NB4 (cell line): ENCODE results near the gene FABP6.

Experiments
- POLR2A ChIP-seq: IDR thresholded peaks from 2 replicates; pipeline ENCODE4 v1.6.1; 2011; ENCODE audit warnings: mild to moderate bottlenecking; ENCODE audit not compliant: insufficient read length; ENCODE audit errors: extremely low read depth
- TF ChIP-seq, protein P1 (sequence below): IDR thresholded peaks from one replicate; pipeline ENCODE4 v1.5.1; 2012; ENCODE audit warnings: low read depth, low read length
- TF ChIP-seq, protein P2 (sequence below): IDR thresholded peaks from 2 replicates; pipeline ENCODE4 v1.6.1; 2011; ENCODE audit warnings: low read depth, low read length

DNA sequence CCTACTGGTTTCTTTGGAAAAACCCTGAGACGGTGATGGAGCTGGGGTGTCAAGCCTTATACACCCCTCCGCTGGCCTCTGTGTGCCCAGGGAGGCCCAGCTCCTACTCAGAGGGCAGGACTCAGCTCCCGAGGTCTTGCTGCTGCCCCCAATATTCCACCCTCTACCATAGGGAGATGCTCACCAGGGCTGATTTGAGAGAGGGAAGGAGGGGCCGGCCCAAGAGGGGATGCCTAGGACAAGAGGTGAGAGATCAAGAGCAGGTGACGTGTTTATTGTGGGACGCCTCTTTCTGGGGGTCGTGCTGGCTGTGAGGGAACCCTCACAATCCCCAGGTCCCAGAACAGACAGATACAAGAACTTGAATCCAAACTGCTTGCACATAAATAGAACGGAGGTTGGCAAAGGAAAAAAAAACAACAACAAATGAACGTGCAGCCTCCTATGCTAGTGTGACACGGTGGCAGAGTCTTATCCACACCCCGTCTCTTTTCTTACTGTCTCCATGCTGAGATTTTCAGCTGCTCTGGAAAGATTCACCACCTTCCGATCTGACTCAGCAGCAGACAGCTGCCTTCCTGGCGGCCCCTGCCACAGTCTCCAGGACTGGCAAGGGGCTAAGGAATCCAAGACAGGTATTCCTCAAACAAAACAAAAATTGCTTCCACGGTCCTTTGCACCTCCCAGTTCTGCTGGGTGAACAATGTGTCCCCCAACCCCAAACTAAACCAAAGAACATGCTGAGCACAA lies 22.3 kb downstream of the FABP6 start:
- TF ChIP-seq POLR2A: no peak
- TF ChIP-seq, protein P1, sequence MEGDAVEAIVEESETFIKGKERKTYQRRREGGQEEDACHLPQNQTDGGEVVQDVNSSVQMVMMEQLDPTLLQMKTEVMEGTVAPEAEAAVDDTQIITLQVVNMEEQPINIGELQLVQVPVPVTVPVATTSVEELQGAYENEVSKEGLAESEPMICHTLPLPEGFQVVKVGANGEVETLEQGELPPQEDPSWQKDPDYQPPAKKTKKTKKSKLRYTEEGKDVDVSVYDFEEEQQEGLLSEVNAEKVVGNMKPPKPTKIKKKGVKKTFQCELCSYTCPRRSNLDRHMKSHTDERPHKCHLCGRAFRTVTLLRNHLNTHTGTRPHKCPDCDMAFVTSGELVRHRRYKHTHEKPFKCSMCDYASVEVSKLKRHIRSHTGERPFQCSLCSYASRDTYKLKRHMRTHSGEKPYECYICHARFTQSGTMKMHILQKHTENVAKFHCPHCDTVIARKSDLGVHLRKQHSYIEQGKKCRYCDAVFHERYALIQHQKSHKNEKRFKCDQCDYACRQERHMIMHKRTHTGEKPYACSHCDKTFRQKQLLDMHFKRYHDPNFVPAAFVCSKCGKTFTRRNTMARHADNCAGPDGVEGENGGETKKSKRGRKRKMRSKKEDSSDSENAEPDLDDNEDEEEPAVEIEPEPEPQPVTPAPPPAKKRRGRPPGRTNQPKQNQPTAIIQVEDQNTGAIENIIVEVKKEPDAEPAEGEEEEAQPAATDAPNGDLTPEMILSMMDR: no peak
- TF ChIP-seq, protein P2, sequence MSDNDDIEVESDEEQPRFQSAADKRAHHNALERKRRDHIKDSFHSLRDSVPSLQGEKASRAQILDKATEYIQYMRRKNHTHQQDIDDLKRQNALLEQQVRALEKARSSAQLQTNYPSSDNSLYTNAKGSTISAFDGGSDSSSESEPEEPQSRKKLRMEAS: no peak
